CD14-positive monocyte (primary cell): Measurements from ENCODE around the gene STX4. TPM values are rescaled to one million over a fixed set of nuclear protein-coding genes. Genes with fewer than 3 reads are reported as not detected.

ENCODE experiments used
- DNase-seq, 3 donors: peaks; one replicate each; pipeline ENCODE4 v3.0.0-alpha.2; 2011 to 2022
- H2AFZ ChIP-seq: 2 replicates; pipeline ENCODE4 v1.6.0; 2012; ENCODE audit warnings: mild to moderate bottlenecking, low read depth, low read length, inconsistent platforms; ENCODE audit not compliant: insufficient read depth, poor library complexity, severe bottlenecking
- H3K27ac ChIP-seq, 2 donors: 1 replicate in 1 of 2; 2 replicates in 1 of 2; pipeline ENCODE4 v1.5.1; 2012 to 2013; ENCODE audit warnings: low read length in 2 of 2, control low read depth in 1 of 2, inconsistent platforms in 1 of 2, low read depth in 1 of 2, mild to moderate bottlenecking in 1 of 2
- H3K27me3 ChIP-seq, 2 donors: one replicate each; pipeline versions ENCODE4 v1.6.0 to v1.6.1; 2011 to 2013; ENCODE audit warnings: low read length in 2 of 2; ENCODE audit not compliant: control insufficient read depth in 2 of 2, insufficient read depth in 2 of 2
- H3K36me3 ChIP-seq, 2 donors: replicated peaks in 1 of 2; 1 replicate in 1 of 2; 2 replicates in 1 of 2; pipeline versions ENCODE4 v1.5.1 to v1.6.1; 2012 to 2013; ENCODE audit warnings: low read length in 2 of 2, control low read depth in 1 of 2, inconsistent platforms in 1 of 2, mild to moderate bottlenecking in 1 of 2; ENCODE audit not compliant: insufficient read depth in 2 of 2, control insufficient read depth in 1 of 2
- H3K4me1 ChIP-seq, 2 donors: 1 replicate in 1 of 2; 2 replicates in 1 of 2; pipeline versions ENCODE4 v1.5.1 to v1.6.1; 2012 to 2013; ENCODE audit warnings: low read length in 2 of 2, control low read depth in 1 of 2, inconsistent platforms in 1 of 2, mild to moderate bottlenecking in 1 of 2, moderate library complexity in 1 of 2; ENCODE audit not compliant: insufficient read depth in 2 of 2, control insufficient read depth in 1 of 2
- H3K4me2 ChIP-seq: replicated peaks from 2 replicates; pipeline ENCODE3; 2012; ENCODE audit warnings: low read length, moderate library complexity, mild to moderate bottlenecking; ENCODE audit not compliant: poor library complexity, severe bottlenecking; ENCODE audit errors: extremely low read depth
- H3K4me3 ChIP-seq, 3 experiments: fragments of 200-600 bp in 1 of 3; sonication (generic) in 1 of 3; replicated peaks in 1 of 3; 1 replicate in 2 of 3; 2 replicates in 1 of 3; pipeline ENCODE4 v1.5.1; 2011 to 2013; ENCODE audit warnings: low read length in 3 of 3, mild to moderate bottlenecking in 3 of 3, control low read depth in 2 of 3, low read depth in 2 of 3, inconsistent platforms in 1 of 3, moderate library complexity in 1 of 3
- H3K79me2 ChIP-seq: 2 replicates; pipeline ENCODE4 v1.6.0; 2012; ENCODE audit warnings: mild to moderate bottlenecking, control low read depth, inconsistent platforms, low read length, moderate library complexity; ENCODE audit not compliant: insufficient read depth
- H3K9ac ChIP-seq: 2 replicates; pipeline ENCODE4 v1.6.0; 2017; ENCODE audit warnings: low read length, mild to moderate bottlenecking; ENCODE audit not compliant: insufficient read depth, poor library complexity, severe bottlenecking
- H3K9me3 ChIP-seq, 2 donors: replicated peaks in 1 of 2; 1 replicate in 1 of 2; 2 replicates in 1 of 2; pipeline versions ENCODE4 v1.5.1 to v1.6.1; 2012 to 2013; ENCODE audit warnings: low read length in 2 of 2, control low read depth in 1 of 2; ENCODE audit not compliant: control insufficient read depth in 1 of 2, insufficient read depth in 1 of 2
- H4K20me1 ChIP-seq: 2 replicates; pipeline ENCODE4 v1.6.0; 2012; ENCODE audit warnings: mild to moderate bottlenecking, low read length, control low read depth, moderate library complexity; ENCODE audit not compliant: insufficient read depth
- H3K27ac Mint-ChIP-seq, 7 donors: one replicate each; pipeline ENCODE4 v1.8.0; 2020; ENCODE audit warnings: mild to moderate bottlenecking in 7 of 7, mixed read lengths in 7 of 7, moderate library complexity in 6 of 7, inconsistent platforms in 2 of 7
- H3K27me3 Mint-ChIP-seq, 3 donors: one replicate each; pipeline ENCODE4 v1.8.0; 2021 to 2022; ENCODE audit warnings: low read depth in 3 of 3, mild to moderate bottlenecking in 3 of 3, mixed read lengths in 3 of 3, moderate library complexity in 3 of 3, inconsistent platforms in 1 of 3
- H3K36me3 Mint-ChIP-seq, 2 donors: one replicate each; pipeline ENCODE4 v1.8.0; 2020; ENCODE audit warnings: mixed read lengths in 2 of 2, inconsistent platforms in 1 of 2, mild to moderate bottlenecking in 1 of 2
- H3K4me1 Mint-ChIP-seq: one replicate; pipeline ENCODE4 v1.8.0; 2020; ENCODE audit warnings: mild to moderate bottlenecking, mixed read lengths
- H3K4me3 Mint-ChIP-seq, 2 donors: one replicate each; pipeline ENCODE4 v1.8.0; 2020; ENCODE audit warnings: mild to moderate bottlenecking in 2 of 2, mixed read lengths in 2 of 2, moderate library complexity in 1 of 2
- H3K9me3 Mint-ChIP-seq, 7 donors: one replicate each; pipeline ENCODE4 v1.8.0; 2020 to 2022; ENCODE audit warnings: mixed read lengths in 7 of 7, mild to moderate bottlenecking in 6 of 7, moderate library complexity in 6 of 7, inconsistent platforms in 2 of 7
- WGBS: methylation state at CpG from one replicate; pipeline ENCODE4 v1.1.5; 2013; ENCODE audit warnings: missing lambda C conversion rate; ENCODE audit not compliant: insufficient coverage; 5-methylcytosine and 5-hydroxymethylcytosine counted together
- intact Hi-C, 2 donors: fragments of 100-400 bp; cut with micrococcal nuclease; formaldehyde crosslinking; loops; one replicate each; pipeline versions ENCODE4 v1.15.0 to v1.15.1; 2023
- polyA plus RNA-seq, 3 donors: library from polyadenylated mRNA; depleted of rRNA in 1 of 3; unstranded in 2 of 3; stranded (reverse) in 1 of 3; fragments of 300-500 nt in 2 of 3; fragments of >200 nt in 1 of 3; fragmentation: Illumina TruSeq in 2 of 3; gene quantifications; 1 replicate in 2 of 3; 2 replicates in 1 of 3; pipeline ENCODE4 v1.2.3, GENCODE V29; 2012 to 2021
- TF ChIP-seq, protein P1 (sequence below): fragments of 200-600 bp; IDR thresholded peaks from one replicate; pipeline ENCODE4 v1.8.0; 2022; ENCODE audit warnings: antibody characterized with exemption, mild to moderate bottlenecking

STX4 gene
- polyA plus RNA-seq, 3 donors: 18.6 to 186 (median 21.8) TPM

DNA sequence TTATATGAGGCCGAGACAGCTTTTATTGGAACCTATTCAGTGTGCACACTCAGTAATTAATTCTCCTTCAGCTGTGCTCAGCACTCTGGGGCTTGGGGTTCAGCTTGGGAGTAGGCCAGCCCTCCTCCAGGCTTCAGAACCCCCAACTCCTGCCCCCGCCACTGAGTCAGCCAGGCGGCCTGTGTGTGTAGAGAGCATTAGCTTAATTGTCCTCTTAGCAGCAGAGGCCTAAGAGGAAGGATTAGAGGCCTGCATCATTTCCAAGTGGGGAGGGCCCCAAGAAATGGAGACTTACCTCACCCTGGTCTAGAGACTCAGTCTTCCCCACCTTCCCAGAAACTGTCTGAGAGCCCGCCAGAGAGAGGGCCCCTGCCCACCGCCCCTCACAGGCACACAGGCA lies 54.6 kb downstream of the STX4 start:
- H3K27ac ChIP-seq: no peak overlapping the region
- no peaks in the 10 kb centered on the region for H3K4me1 ChIP-seq
- no peaks in the 10 kb centered on the region for H3K9me3 ChIP-seq
- WGBS: 100% methylated on average over 1 of the region's 5 CpGs
- H3K4me1 Mint-ChIP-seq: peaks cover 2% of the 10 kb centered on the region
- H3K4me3 ChIP-seq: no peak overlapping the region
- peaks cover 39 to 60% of the 10 kb centered on the region in 2 donors for H3K36me3 Mint-ChIP-seq
- no peak overlapping the region for H2AFZ ChIP-seq
- no peak for DNase-seq
- peaks cover 14% of the 10 kb centered on the region for H3K79me2 ChIP-seq
- TF ChIP-seq, protein P1, sequence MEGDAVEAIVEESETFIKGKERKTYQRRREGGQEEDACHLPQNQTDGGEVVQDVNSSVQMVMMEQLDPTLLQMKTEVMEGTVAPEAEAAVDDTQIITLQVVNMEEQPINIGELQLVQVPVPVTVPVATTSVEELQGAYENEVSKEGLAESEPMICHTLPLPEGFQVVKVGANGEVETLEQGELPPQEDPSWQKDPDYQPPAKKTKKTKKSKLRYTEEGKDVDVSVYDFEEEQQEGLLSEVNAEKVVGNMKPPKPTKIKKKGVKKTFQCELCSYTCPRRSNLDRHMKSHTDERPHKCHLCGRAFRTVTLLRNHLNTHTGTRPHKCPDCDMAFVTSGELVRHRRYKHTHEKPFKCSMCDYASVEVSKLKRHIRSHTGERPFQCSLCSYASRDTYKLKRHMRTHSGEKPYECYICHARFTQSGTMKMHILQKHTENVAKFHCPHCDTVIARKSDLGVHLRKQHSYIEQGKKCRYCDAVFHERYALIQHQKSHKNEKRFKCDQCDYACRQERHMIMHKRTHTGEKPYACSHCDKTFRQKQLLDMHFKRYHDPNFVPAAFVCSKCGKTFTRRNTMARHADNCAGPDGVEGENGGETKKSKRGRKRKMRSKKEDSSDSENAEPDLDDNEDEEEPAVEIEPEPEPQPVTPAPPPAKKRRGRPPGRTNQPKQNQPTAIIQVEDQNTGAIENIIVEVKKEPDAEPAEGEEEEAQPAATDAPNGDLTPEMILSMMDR: no peak
- peaks cover 0 to 3% (median 0%) of the 10 kb centered on the region in 3 donors for H3K27me3 Mint-ChIP-seq
- H3K4me2 ChIP-seq: no peak overlapping the region
- intact Hi-C loops: no loop called here
- H3K36me3 ChIP-seq: peaks cover 31 to 72% of the 10 kb centered on the region in 2 donors
- no peaks in the 10 kb centered on the region for H3K9me3 Mint-ChIP-seq
- no peak overlapping the region for H3K27ac Mint-ChIP-seq
- H3K27me3 ChIP-seq: no peaks in the 10 kb centered on the region
- no peak overlapping the region for H3K4me3 Mint-ChIP-seq
- no peak overlapping the region for H3K9ac ChIP-seq
- peaks cover 21% of the 10 kb centered on the region for H4K20me1 ChIP-seq

DNA sequence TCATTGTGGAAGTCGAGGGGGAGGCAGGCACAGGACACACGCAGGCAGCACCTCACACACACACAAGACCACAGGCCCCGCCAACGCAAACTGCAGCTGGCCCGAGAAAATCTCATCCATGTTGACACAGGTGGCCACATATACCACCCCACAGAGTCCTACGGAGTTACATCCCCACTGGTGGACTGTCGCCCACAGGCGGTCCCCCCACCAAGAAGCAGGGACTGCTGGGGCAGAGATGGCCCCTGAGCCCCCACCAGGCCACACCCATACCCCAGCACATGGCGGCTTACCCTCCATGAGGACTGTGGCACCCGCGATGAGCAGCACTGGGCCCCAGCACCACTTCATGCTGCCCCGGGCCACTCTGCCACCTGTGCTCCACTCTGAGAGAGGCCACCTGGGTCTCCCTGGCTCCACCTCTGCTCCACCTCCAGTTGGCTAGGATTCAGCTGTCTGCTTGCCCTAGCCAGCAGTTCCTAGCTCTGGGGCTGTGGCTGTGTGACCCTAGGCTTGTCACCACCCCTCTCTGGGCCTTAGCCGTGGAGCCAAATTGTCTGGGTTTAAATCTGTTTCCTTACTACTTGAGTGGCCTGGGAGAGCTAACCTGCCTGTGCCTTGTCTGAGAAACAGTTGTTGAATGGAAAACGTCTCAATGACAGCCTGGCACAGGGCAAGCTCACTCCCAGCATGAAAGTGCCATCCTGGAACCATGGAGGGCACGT lies 55.3 kb downstream of the STX4 start, which contains the start of gene PRSS53:
Gene PRSS53 (minus strand): TSS at position 485 of the 725 bp plus-strand sequence. CDS start 134 bp downstream, at position 351.
- Histone ChIP-seq H3K4me2 (no peak within 1 kb of the TSS), H3K9me3 (no peaks in the 10 kb centered on the region), H3K4me1 (peaks cover 5% of the 10 kb centered on the region in 2 donors), H4K20me1 (peaks cover 19% of the 10 kb centered on the region), H3K27me3 (no peaks in the 10 kb centered on the region), H3K9ac (no peak within 1 kb of the TSS), H3K36me3 (peaks cover 31 to 66% of the 10 kb centered on the region in 2 donors), H3K79me2 (peaks cover 19% of the 10 kb centered on the region), H2AFZ (no peak within 1 kb of the TSS), H3K4me3 (no peak within 1 kb of the TSS), H3K27ac (no peak within 1 kb of the TSS)
- Mint-ChIP-seq H3K36me3 (peaks cover 35 to 54% of the 10 kb centered on the region in 2 donors), H3K9me3 (no peaks in the 10 kb centered on the region), H3K4me3 (no peak within 1 kb of the TSS), H3K27ac (no peak within 1 kb of the TSS), H3K4me1 (peaks cover 3% of the 10 kb centered on the region), H3K27me3 (peaks cover 0 to 3% (median 0%) of the 10 kb centered on the region in 3 donors)
- intact Hi-C loops: no loop called here
- no peak for DNase-seq
- WGBS: 88% methylated on average over 12 of the region's 15 CpGs
- TF ChIP-seq, protein P1: no peak
